Ovary (tissue), 3 donors: ENCODE results near the gene PURA.

Experiments used
- EP300 ChIP-seq: sonication (generic); formaldehyde crosslinking; IDR thresholded peaks from one replicate; pipeline ENCODE4 v1.6.1; 2017; ENCODE audit warnings: antibody characterized with exemption
- POLR2A ChIP-seq: fragments of 450-650 bp; IDR thresholded peaks from one replicate; pipeline ENCODE4 v1.6.1; 2017; ENCODE audit warnings: antibody characterized with exemption, mild to moderate bottlenecking, moderate library complexity
- TF ChIP-seq, protein P1 (sequence below), 3 donors: fragments of 450-650 bp in 2 of 3; fragments of 200-600 bp in 1 of 3; IDR thresholded peaks; one replicate each; pipeline versions ENCODE4 v1.5.1 to v1.8.0; 2016 to 2022; ENCODE audit warnings: antibody characterized with exemption in 3 of 3, mild to moderate bottlenecking in 1 of 3
- donor health status: DM: no; HTN: no; CAD: no.

GRCh38 chr5:140111011-140111858 lies 2.7 kb upstream of the PURA start:
- no peak for TF ChIP-seq POLR2A
- TF ChIP-seq, protein P1, sequence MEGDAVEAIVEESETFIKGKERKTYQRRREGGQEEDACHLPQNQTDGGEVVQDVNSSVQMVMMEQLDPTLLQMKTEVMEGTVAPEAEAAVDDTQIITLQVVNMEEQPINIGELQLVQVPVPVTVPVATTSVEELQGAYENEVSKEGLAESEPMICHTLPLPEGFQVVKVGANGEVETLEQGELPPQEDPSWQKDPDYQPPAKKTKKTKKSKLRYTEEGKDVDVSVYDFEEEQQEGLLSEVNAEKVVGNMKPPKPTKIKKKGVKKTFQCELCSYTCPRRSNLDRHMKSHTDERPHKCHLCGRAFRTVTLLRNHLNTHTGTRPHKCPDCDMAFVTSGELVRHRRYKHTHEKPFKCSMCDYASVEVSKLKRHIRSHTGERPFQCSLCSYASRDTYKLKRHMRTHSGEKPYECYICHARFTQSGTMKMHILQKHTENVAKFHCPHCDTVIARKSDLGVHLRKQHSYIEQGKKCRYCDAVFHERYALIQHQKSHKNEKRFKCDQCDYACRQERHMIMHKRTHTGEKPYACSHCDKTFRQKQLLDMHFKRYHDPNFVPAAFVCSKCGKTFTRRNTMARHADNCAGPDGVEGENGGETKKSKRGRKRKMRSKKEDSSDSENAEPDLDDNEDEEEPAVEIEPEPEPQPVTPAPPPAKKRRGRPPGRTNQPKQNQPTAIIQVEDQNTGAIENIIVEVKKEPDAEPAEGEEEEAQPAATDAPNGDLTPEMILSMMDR (IDR thresholded peaks at IDR 0.05), result no peak
- no peak for TF ChIP-seq EP300
